WTC11 (cell line): ENCODE results near the gene TPCN2. TPM values are rescaled to one million over a fixed set of nuclear protein-coding genes. Genes with fewer than 3 reads are reported as not detected.

Source experiments
- ATAC-seq: fragments of 200-7000 bp; cut with Tn5 transposase; 2 replicates; pipeline ENCODE4 v1.10.0; 2021; ENCODE audit warnings: mild to moderate bottlenecking, moderate library complexity
- CTCF ChIA-PET: fragments of 300-600 bp; sonication (Branson Sonifier 250); formaldehyde crosslinking; loops from one replicate; lab custom pipeline; 2021; ENCODE audit warnings: antibody characterized with exemption; lab: Charles Lee
- POLR2A ChIA-PET: fragments of 350-600 bp; sonication (Branson Sonifier 250); formaldehyde crosslinking; loops from one replicate; lab custom pipeline; 2021; ENCODE audit warnings: antibody characterized with exemption; lab: Charles Lee
- DNase-seq: peaks from one replicate; pipeline ENCODE4 v3.0.0; 2021; ENCODE audit warnings: low spot score
- H3K27ac Mint-ChIP-seq: 2 replicates; pipeline ENCODE4 v1.8.0; 2021; ENCODE audit warnings: mixed read lengths
- H3K27me3 Mint-ChIP-seq: 2 replicates; pipeline ENCODE4 v1.8.0; 2021; ENCODE audit warnings: low read depth, mild to moderate bottlenecking, moderate library complexity, mixed read lengths
- H3K36me3 Mint-ChIP-seq: 2 replicates; pipeline ENCODE4 v1.8.0; 2021; ENCODE audit warnings: mixed read lengths
- H3K4me1 Mint-ChIP-seq: 2 replicates; pipeline ENCODE4 v1.8.0; 2022; ENCODE audit warnings: mixed read lengths
- H3K4me3 Mint-ChIP-seq: 2 replicates; pipeline ENCODE4 v1.8.0; 2021; ENCODE audit warnings: mild to moderate bottlenecking, moderate library complexity, mixed read lengths
- H3K9me3 Mint-ChIP-seq: 2 replicates; pipeline ENCODE4 v1.8.0; 2021; ENCODE audit warnings: mixed read lengths
- ARID4B ChIP-seq: sonication (generic); formaldehyde crosslinking; IDR thresholded peaks from 2 replicates; pipeline ENCODE4 v1.8.0; 2023; ENCODE audit warnings: missing genetic modification reagents, mild to moderate bottlenecking, borderline replicate concordance
- ATF1 ChIP-seq: sonication (generic); formaldehyde crosslinking; IDR thresholded peaks from 2 replicates; pipeline ENCODE4 v1.8.1; 2023; ENCODE audit warnings: mild to moderate bottlenecking, moderate library complexity, missing genetic modification reagents
- CREM ChIP-seq: sonication (generic); formaldehyde crosslinking; IDR thresholded peaks from 2 replicates; pipeline ENCODE4 v1.8.1; 2022; ENCODE audit warnings: mild to moderate bottlenecking, missing genetic modification reagents, moderate library complexity
- GTF2I ChIP-seq: fragments of 250-450 bp; sonication (Bioruptor Pico); conservative IDR thresholded peaks from 2 replicates; pipeline ENCODE4 v1.4.0; 2021; ENCODE audit warnings: mild to moderate bottlenecking
- MYBL2 ChIP-seq: sonication (generic); formaldehyde crosslinking; IDR thresholded peaks from 2 replicates; pipeline ENCODE4 v1.8.1; 2023; ENCODE audit warnings: mild to moderate bottlenecking, moderate library complexity, missing genetic modification reagents
- NFE2L1 ChIP-seq: sonication (generic); formaldehyde crosslinking; IDR thresholded peaks from 2 replicates; pipeline ENCODE4 v1.8.1; 2023; ENCODE audit warnings: missing genetic modification reagents
- NR2C2 ChIP-seq: sonication (generic); formaldehyde crosslinking; IDR thresholded peaks from 2 replicates; pipeline ENCODE4 v1.8.0; 2022; ENCODE audit warnings: mild to moderate bottlenecking, missing genetic modification reagents
- SMAD4 ChIP-seq: sonication (generic); formaldehyde crosslinking; IDR thresholded peaks from 2 replicates; pipeline ENCODE4 v1.8.0; 2022; ENCODE audit warnings: mild to moderate bottlenecking, missing genetic modification reagents
- TEAD4 ChIP-seq: sonication (generic); formaldehyde crosslinking; IDR thresholded peaks from 2 replicates; pipeline ENCODE4 v1.8.0; 2022; ENCODE audit warnings: mild to moderate bottlenecking, missing genetic modification reagents
- USF2 ChIP-seq: sonication (generic); formaldehyde crosslinking; IDR thresholded peaks from 2 replicates; pipeline ENCODE4 v1.8.1; 2023; ENCODE audit warnings: mild to moderate bottlenecking, missing genetic modification reagents, moderate library complexity
- ZNF121 ChIP-seq: sonication (generic); formaldehyde crosslinking; IDR thresholded peaks from 2 replicates; pipeline ENCODE4 v1.8.0; 2023; ENCODE audit warnings: missing genetic modification reagents
- ZNF138 ChIP-seq: sonication (generic); formaldehyde crosslinking; conservative IDR thresholded peaks from 2 replicates; pipeline ENCODE4 v1.8.1; 2022; ENCODE audit warnings: mild to moderate bottlenecking, moderate library complexity, missing genetic modification reagents
- ZNF317 ChIP-seq: sonication (generic); formaldehyde crosslinking; IDR thresholded peaks from 2 replicates; pipeline ENCODE4 v1.8.1; 2023; ENCODE audit warnings: low read depth, mild to moderate bottlenecking, moderate library complexity, missing genetic modification reagents, borderline replicate concordance
- ZNF416 ChIP-seq: fragments of 250-450 bp; sonication (Bioruptor Pico); IDR thresholded peaks from 2 replicates; pipeline ENCODE4 v1.9.0; 2021; ENCODE audit warnings: mild to moderate bottlenecking, inconsistent platforms
- ZNF423 ChIP-seq: fragments of 250-450 bp; sonication (Bioruptor Pico); IDR thresholded peaks from 2 replicates; pipeline ENCODE4 v2.1.2; 2022; ENCODE audit warnings: mild to moderate bottlenecking, moderate library complexity
- ZNF671 ChIP-seq: fragments of 250-450 bp; sonication (Bioruptor Pico); IDR thresholded peaks from 2 replicates; pipeline ENCODE4 v1.8.0; 2021; ENCODE audit warnings: mild to moderate bottlenecking
- total RNA-seq: library from RNA; stranded (reverse); gene quantifications from 3 replicates; pipeline ENCODE4 v1.2.3, GENCODE V29; 2021
- TF ChIP-seq, protein P1 (sequence below): sonication (generic); formaldehyde crosslinking; IDR thresholded peaks from 2 replicates; pipeline ENCODE4 v1.8.0; 2022; ENCODE audit warnings: mild to moderate bottlenecking, missing genetic modification reagents
- TF ChIP-seq, protein P2 (sequence below): sonication (generic); formaldehyde crosslinking; IDR thresholded peaks from 2 replicates; pipeline ENCODE4 v1.8.0; 2023; ENCODE audit warnings: mild to moderate bottlenecking, missing genetic modification reagents
- TF ChIP-seq, protein P3 (sequence below): sonication (generic); formaldehyde crosslinking; IDR thresholded peaks from 2 replicates; pipeline ENCODE4 v1.8.0; 2022; ENCODE audit warnings: mild to moderate bottlenecking, missing genetic modification reagents
- TF ChIP-seq, protein P4 (sequence below): fragments of 250-450 bp; sonication (Bioruptor Pico); IDR thresholded peaks from 2 replicates; pipeline ENCODE4 v1.9.0; 2021; ENCODE audit warnings: mild to moderate bottlenecking, borderline replicate concordance

TPCN2 gene
- total RNA-seq, 1 experiment from 2014 or later, result 24.6 TPM

GRCh38 chr11:69155302-69156234 lies 106.8 kb downstream of the TPCN2 start, which contains the start of gene SMIM38:
SMIM38 (plus strand) TSS chr11:69155935; CDS start chr11:69157847, 1,912 bp downstream.
- no peak within 1 kb of the TSS for H3K4me3 Mint-ChIP-seq
- TF ChIP-seq MYBL2 (CRISPR knock-in tag) (no peak), ZNF423 (CRISPR knock-in tag) (no peak), SMAD4 (CRISPR knock-in tag) (no peak), USF2 (CRISPR knock-in tag) (no peak), TEAD4 (CRISPR knock-in tag) (no peak), ZNF121 (CRISPR knock-in tag) (no peak), NR2C2 (CRISPR knock-in tag) (no peak), ZNF671 (CRISPR knock-in tag) (no peak), ZNF317 (no peak), ARID4B (no peak), CREM (CRISPR knock-in tag) (no peak), ATF1 (CRISPR knock-in tag) (no peak), GTF2I (CRISPR knock-in tag) (no peak), NFE2L1 (CRISPR knock-in tag) (no peak), ZNF416 (no peak), ZNF138 (CRISPR knock-in tag) (no peak)
- TF ChIP-seq, protein P1, sequence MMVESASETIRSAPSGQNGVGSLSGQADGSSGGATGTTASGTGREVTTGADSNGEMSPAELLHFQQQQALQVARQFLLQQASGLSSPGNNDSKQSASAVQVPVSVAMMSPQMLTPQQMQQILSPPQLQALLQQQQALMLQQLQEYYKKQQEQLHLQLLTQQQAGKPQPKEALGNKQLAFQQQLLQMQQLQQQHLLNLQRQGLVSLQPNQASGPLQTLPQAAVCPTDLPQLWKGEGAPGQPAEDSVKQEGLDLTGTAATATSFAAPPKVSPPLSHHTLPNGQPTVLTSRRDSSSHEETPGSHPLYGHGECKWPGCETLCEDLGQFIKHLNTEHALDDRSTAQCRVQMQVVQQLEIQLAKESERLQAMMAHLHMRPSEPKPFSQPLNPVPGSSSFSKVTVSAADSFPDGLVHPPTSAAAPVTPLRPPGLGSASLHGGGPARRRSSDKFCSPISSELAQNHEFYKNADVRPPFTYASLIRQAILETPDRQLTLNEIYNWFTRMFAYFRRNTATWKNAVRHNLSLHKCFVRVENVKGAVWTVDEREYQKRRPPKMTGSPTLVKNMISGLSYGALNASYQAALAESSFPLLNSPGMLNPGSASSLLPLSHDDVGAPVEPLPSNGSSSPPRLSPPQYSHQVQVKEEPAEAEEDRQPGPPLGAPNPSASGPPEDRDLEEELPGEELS (CRISPR knock-in tag), result no peak
- TF ChIP-seq, protein P2, sequence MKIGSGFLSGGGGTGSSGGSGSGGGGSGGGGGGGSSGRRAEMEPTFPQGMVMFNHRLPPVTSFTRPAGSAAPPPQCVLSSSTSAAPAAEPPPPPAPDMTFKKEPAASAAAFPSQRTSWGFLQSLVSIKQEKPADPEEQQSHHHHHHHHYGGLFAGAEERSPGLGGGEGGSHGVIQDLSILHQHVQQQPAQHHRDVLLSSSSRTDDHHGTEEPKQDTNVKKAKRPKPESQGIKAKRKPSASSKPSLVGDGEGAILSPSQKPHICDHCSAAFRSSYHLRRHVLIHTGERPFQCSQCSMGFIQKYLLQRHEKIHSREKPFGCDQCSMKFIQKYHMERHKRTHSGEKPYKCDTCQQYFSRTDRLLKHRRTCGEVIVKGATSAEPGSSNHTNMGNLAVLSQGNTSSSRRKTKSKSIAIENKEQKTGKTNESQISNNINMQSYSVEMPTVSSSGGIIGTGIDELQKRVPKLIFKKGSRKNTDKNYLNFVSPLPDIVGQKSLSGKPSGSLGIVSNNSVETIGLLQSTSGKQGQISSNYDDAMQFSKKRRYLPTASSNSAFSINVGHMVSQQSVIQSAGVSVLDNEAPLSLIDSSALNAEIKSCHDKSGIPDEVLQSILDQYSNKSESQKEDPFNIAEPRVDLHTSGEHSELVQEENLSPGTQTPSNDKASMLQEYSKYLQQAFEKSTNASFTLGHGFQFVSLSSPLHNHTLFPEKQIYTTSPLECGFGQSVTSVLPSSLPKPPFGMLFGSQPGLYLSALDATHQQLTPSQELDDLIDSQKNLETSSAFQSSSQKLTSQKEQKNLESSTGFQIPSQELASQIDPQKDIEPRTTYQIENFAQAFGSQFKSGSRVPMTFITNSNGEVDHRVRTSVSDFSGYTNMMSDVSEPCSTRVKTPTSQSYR, result no peak
- TF ChIP-seq, protein P3, sequence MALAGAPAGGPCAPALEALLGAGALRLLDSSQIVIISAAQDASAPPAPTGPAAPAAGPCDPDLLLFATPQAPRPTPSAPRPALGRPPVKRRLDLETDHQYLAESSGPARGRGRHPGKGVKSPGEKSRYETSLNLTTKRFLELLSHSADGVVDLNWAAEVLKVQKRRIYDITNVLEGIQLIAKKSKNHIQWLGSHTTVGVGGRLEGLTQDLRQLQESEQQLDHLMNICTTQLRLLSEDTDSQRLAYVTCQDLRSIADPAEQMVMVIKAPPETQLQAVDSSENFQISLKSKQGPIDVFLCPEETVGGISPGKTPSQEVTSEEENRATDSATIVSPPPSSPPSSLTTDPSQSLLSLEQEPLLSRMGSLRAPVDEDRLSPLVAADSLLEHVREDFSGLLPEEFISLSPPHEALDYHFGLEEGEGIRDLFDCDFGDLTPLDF (CRISPR knock-in tag), result no peak
- TF ChIP-seq, protein P4, sequence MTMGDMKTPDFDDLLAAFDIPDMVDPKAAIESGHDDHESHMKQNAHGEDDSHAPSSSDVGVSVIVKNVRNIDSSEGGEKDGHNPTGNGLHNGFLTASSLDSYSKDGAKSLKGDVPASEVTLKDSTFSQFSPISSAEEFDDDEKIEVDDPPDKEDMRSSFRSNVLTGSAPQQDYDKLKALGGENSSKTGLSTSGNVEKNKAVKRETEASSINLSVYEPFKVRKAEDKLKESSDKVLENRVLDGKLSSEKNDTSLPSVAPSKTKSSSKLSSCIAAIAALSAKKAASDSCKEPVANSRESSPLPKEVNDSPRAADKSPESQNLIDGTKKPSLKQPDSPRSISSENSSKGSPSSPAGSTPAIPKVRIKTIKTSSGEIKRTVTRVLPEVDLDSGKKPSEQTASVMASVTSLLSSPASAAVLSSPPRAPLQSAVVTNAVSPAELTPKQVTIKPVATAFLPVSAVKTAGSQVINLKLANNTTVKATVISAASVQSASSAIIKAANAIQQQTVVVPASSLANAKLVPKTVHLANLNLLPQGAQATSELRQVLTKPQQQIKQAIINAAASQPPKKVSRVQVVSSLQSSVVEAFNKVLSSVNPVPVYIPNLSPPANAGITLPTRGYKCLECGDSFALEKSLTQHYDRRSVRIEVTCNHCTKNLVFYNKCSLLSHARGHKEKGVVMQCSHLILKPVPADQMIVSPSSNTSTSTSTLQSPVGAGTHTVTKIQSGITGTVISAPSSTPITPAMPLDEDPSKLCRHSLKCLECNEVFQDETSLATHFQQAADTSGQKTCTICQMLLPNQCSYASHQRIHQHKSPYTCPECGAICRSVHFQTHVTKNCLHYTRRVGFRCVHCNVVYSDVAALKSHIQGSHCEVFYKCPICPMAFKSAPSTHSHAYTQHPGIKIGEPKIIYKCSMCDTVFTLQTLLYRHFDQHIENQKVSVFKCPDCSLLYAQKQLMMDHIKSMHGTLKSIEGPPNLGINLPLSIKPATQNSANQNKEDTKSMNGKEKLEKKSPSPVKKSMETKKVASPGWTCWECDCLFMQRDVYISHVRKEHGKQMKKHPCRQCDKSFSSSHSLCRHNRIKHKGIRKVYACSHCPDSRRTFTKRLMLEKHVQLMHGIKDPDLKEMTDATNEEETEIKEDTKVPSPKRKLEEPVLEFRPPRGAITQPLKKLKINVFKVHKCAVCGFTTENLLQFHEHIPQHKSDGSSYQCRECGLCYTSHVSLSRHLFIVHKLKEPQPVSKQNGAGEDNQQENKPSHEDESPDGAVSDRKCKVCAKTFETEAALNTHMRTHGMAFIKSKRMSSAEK (CRISPR knock-in tag), result no peak
- peaks cover 2% of the 10 kb centered on the region for H3K9me3 Mint-ChIP-seq
- ATAC-seq (no peak), DNase-seq (no peak)
- peaks cover 26% of the 10 kb centered on the region for H3K4me1 Mint-ChIP-seq
- POLR2A ChIA-PET, result no interaction called here
- H3K36me3 Mint-ChIP-seq, result peaks cover 2% of the 10 kb centered on the region
- CTCF ChIA-PET, result interaction anchor here (1.9 to 2.0 kb wide), 2 partner anchors 24 to 54 kb away, joined by 6 to 12 read pairs; no protein-coding TSS in a partner anchor
- no peak within 1 kb of the TSS for H3K27ac Mint-ChIP-seq
- no peaks in the 10 kb centered on the region for H3K27me3 Mint-ChIP-seq
